PC-3 (cell line): ENCODE measurements around the gene EFNA5. TPM values are rescaled to one million over a fixed set of nuclear protein-coding genes. Genes with fewer than 3 reads are reported as not detected.

Experiments
- ATAC-seq: fragments of 200-7000 bp; cut with Tn5 transposase; 2 replicates; pipeline ENCODE4 v1.9.1; 2020; ENCODE audit warnings: mild to moderate bottlenecking, moderate library complexity
- BruUV-seq: library from RNA; stranded (reverse); fragments of 400-500 nt; replicated peaks from 2 replicates; lab custom pipeline; 2021; lab: Mats Ljungman, UMichigan
- CTCF ChIA-PET: fragments of 300-600 bp; sonication (Branson Sonifier 250); formaldehyde crosslinking; loops from one replicate; lab custom pipeline; 2022; ENCODE audit warnings: antibody characterized with exemption; lab: Charles Lee
- POLR2A ChIA-PET: fragments of 300-600 bp; sonication (Branson Sonifier 250); formaldehyde crosslinking; loops from one replicate; lab custom pipeline; 2022; ENCODE audit warnings: antibody characterized with exemption; ENCODE audit not compliant: unreplicated experiment; lab: Charles Lee
- DNase-seq: peaks from one replicate; pipeline ENCODE4 v3.0.0-alpha.2; 2015
- H2AFZ ChIP-seq: fragments of 300-600 bp; sonication (generic); 2 replicates; pipeline ENCODE4 v1.6.0; 2016; ENCODE audit warnings: antibody characterized with exemption, low read length
- H3F3A ChIP-seq: fragments of 300-600 bp; sonication (generic); one replicate; pipeline ENCODE4 v1.6.0; 2017; ENCODE audit warnings: antibody characterized with exemption, low read length, control low read depth, mild to moderate bottlenecking; ENCODE audit not compliant: unreplicated experiment
- H3K27ac ChIP-seq: fragments of 300-600 bp; sonication (generic); 2 replicates; pipeline ENCODE4 v1.5.1; 2016; ENCODE audit warnings: mild to moderate bottlenecking, low read length
- H3K27me3 ChIP-seq: fragments of 300-600 bp; sonication (generic); 2 replicates; pipeline ENCODE4 v1.6.1; 2016; ENCODE audit warnings: low read length, mixed read lengths
- H3K36me3 ChIP-seq: fragments of 300-600 bp; sonication (generic); 2 replicates; pipeline ENCODE4 v1.6.1; 2016; ENCODE audit warnings: low read depth, mixed run types, low read length, mixed read lengths
- H3K4me1 ChIP-seq: fragments of 300-600 bp; sonication (generic); 2 replicates; pipeline ENCODE4 v1.5.1; 2016; ENCODE audit warnings: low read length; ENCODE audit not compliant: insufficient read depth
- H3K4me2 ChIP-seq: fragments of 300-600 bp; sonication (generic); 2 replicates; pipeline ENCODE4 v1.6.0; 2016; ENCODE audit warnings: low read length
- H3K4me3 ChIP-seq: fragments of 300-600 bp; sonication (generic); 2 replicates; pipeline ENCODE4 v1.5.1; 2016; ENCODE audit warnings: mild to moderate bottlenecking, low read length, mixed read lengths
- H3K79me2 ChIP-seq: fragments of 300-600 bp; sonication (generic); 2 replicates; pipeline ENCODE4 v1.6.1; 2017; ENCODE audit warnings: low read length, mixed read lengths
- H3K9ac ChIP-seq: fragments of 300-600 bp; sonication (generic); 2 replicates; pipeline ENCODE4 v1.6.0; 2016; ENCODE audit warnings: mild to moderate bottlenecking, low read length
- H3K9me2 ChIP-seq: fragments of 300-600 bp; sonication (generic); replicated peaks from 2 replicates; pipeline ENCODE4 v1.6.1; 2016; ENCODE audit warnings: mixed run types, low read length, mixed read lengths
- H3K9me3 ChIP-seq: fragments of 300-600 bp; sonication (generic); 2 replicates; pipeline ENCODE4 v1.6.1; 2016; ENCODE audit warnings: low read length, mixed read lengths
- H4K20me1 ChIP-seq: fragments of 300-600 bp; sonication (generic); 2 replicates; pipeline ENCODE4 v1.6.1; 2016; ENCODE audit warnings: low read length, mixed read lengths
- EZH2 ChIP-seq: fragments of 300-600 bp; sonication (generic); IDR thresholded peaks from one replicate; pipeline ENCODE4 v1.6.1; 2017; ENCODE audit warnings: antibody characterized with exemption, mild to moderate bottlenecking, low read length; ENCODE audit not compliant: unreplicated experiment
- EZH2phosphoT487 ChIP-seq: fragments of 300-600 bp; sonication (generic); IDR thresholded peaks from 2 replicates; pipeline ENCODE4 v1.6.1; 2018; ENCODE audit warnings: mild to moderate bottlenecking, antibody characterized with exemption, low read length, borderline replicate concordance
- intact Hi-C: fragments of 100-400 bp; cut with micrococcal nuclease; formaldehyde crosslinking; loops from 2 replicates; pipeline ENCODE4 v1.9.0; 2023
- total RNA-seq: library from RNA; depleted of rRNA; stranded (reverse); fragments of >200 nt; gene quantifications from 2 replicates; pipeline ENCODE4 v1.2.3, GENCODE V29; 2014
- TF ChIP-seq, protein P1 (sequence below): fragments of 300-600 bp; sonication (generic); conservative IDR thresholded peaks from 2 replicates; pipeline ENCODE4 v1.5.1; 2017; ENCODE audit warnings: antibody characterized with exemption, low read depth, mild to moderate bottlenecking, low read length

EFNA5 gene
- total RNA-seq, 1 experiment from 2014 or later: 5.4 TPM

DNA sequence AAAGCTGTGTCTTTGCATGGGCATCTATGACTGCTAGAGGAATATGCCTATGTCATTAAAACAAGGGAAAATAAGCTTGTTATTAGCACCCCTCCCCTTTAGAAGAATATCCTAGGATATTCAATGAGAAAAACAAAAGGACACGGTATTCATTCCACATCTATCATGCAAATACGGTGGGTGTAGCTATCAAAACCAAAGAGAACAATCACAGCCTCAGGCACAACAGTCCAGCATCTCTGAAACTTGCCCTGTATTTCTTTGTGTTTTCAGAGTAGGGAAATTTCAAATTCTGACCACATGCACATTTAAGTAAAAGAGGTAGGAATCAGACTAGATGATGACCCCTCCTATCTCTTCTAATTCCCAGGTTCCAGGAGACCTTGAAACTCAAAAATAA lies 209.9 kb downstream of the EFNA5 start:
- Histone ChIP-seq H2AFZ (no peak overlapping the region), H3K27ac (no peak overlapping the region), H3K4me1 (peaks cover 10% of the 10 kb centered on the region), H3K4me2 (no peak overlapping the region), H3K9me2 (no peaks in the 10 kb centered on the region), H3K4me3 (no peak overlapping the region), H3K27me3 (no peaks in the 10 kb centered on the region), H3K79me2 (peaks cover 20% of the 10 kb centered on the region), H3K9ac (no peak overlapping the region), H3K36me3 (no peaks in the 10 kb centered on the region), H3K9me3 (no peaks in the 10 kb centered on the region), H3F3A (no peaks in the 10 kb centered on the region), H4K20me1 (no peaks in the 10 kb centered on the region)
- no peak for ATAC-seq
- ChIA-PET POLR2A (interaction anchor here (0.6 kb wide), 1 partner anchor 40 kb away, joined by 7 read pairs; no protein-coding TSS in a partner anchor), CTCF (no interaction called here)
- no peak for TF ChIP-seq EZH2phosphoT487
- TF ChIP-seq, protein P1, sequence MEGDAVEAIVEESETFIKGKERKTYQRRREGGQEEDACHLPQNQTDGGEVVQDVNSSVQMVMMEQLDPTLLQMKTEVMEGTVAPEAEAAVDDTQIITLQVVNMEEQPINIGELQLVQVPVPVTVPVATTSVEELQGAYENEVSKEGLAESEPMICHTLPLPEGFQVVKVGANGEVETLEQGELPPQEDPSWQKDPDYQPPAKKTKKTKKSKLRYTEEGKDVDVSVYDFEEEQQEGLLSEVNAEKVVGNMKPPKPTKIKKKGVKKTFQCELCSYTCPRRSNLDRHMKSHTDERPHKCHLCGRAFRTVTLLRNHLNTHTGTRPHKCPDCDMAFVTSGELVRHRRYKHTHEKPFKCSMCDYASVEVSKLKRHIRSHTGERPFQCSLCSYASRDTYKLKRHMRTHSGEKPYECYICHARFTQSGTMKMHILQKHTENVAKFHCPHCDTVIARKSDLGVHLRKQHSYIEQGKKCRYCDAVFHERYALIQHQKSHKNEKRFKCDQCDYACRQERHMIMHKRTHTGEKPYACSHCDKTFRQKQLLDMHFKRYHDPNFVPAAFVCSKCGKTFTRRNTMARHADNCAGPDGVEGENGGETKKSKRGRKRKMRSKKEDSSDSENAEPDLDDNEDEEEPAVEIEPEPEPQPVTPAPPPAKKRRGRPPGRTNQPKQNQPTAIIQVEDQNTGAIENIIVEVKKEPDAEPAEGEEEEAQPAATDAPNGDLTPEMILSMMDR: no peak
- TF ChIP-seq EZH2: no peak
- no peak for DNase-seq
- no TSS peak for BruUV-seq
- intact Hi-C loops: no loop called here

DNA sequence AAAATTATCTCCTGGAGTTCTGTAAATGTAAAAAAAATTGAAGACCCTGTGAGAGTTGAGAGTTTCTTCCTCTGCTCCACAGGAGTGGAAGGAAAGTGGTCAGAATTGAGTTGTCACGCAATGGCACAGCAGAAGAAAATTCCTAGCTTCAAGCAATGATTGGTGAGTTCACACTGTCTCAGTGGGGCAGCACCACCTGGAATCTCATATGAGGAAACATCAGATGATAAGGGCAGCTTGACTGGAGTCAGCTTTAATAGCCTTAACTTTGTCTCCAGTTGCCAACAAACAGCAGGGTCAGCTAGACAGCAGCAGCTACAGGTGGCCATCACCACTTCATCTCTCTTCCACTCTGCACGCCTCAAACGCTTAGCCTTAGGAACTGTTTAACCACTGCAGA lies 211.1 kb downstream of the EFNA5 start:
- ChIA-PET POLR2A (no interaction called here), CTCF (no interaction called here)

DNA sequence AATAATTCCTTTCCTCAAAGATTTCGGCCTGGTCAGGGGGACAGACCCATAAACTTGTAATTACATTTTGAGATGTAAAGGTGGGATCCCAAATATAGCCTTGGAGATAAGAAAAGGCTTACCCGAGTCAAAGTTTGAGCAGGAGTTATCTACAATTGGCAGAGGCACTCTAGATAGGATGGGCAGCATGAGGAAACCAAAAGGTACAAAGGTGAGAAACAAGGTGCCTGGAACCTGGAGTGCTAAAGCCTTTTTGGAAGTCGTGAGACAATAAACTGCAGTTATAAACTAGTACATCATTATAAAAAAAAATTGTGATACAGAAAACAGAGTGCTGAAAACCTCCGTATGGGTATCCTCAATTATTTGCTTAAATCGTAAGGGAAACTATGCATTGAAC lies 212.4 kb downstream of the EFNA5 start:
- intact Hi-C loops: no loop called here
- ChIA-PET CTCF (no interaction called here), POLR2A (no interaction called here)
- H3K27ac ChIP-seq: no peak overlapping the region
- H3K36me3 ChIP-seq: no peaks in the 10 kb centered on the region
- H3K9ac ChIP-seq: no peak overlapping the region
- no peak for ATAC-seq
- H3K4me3 ChIP-seq: no peak overlapping the region
- no peak for DNase-seq
- H3K27me3 ChIP-seq: no peaks in the 10 kb centered on the region
- no peaks in the 10 kb centered on the region for H3K9me2 ChIP-seq
- H3F3A ChIP-seq: no peaks in the 10 kb centered on the region
- H3K9me3 ChIP-seq: no peaks in the 10 kb centered on the region
- H3K79me2 ChIP-seq: 0 out of 2 replicates have a peak, but pooled peaks cover 4% of the 10 kb centered on the region
- H2AFZ ChIP-seq: no peak overlapping the region
- no TSS peak for BruUV-seq
- H3K4me2 ChIP-seq: no peak overlapping the region
- TF ChIP-seq EZH2: no peak
- TF ChIP-seq, protein P1: no peak
- TF ChIP-seq EZH2phosphoT487: no peak
- H4K20me1 ChIP-seq: no peaks in the 10 kb centered on the region
- peaks cover 15% of the 10 kb centered on the region for H3K4me1 ChIP-seq

More for the DNA sequence above, 211.1 kb downstream of the EFNA5 start:
- Histone ChIP-seq H3K27ac (no peak overlapping the region), H3K9me2 (no peaks in the 10 kb centered on the region), H2AFZ (no peak overlapping the region), H3K4me3 (no peak overlapping the region), H3K27me3 (no peaks in the 10 kb centered on the region), H3K36me3 (no peaks in the 10 kb centered on the region), H3K9ac (no peak overlapping the region), H3K79me2 (peaks cover 12% of the 10 kb centered on the region; the same call in 1 of the 2 replicates), H3F3A (no peaks in the 10 kb centered on the region), H3K4me2 (no peak overlapping the region), H4K20me1 (no peaks in the 10 kb centered on the region), H3K9me3 (no peaks in the 10 kb centered on the region), H3K4me1 (peaks cover 15% of the 10 kb centered on the region)
- intact Hi-C loops: no loop called here
- no peak for ATAC-seq
- TF ChIP-seq EZH2 (no peak), EZH2phosphoT487 (no peak)
- TF ChIP-seq, protein P1: no peak
- no peak for DNase-seq
- no TSS peak for BruUV-seq
